Immature natural killer cell (primary cell): ENCODE data around the gene DOCK2. TPM values are rescaled to one million over a fixed set of nuclear protein-coding genes. Genes with fewer than 3 reads are reported as not detected.
A peak's percentile ranks its signal among the peaks of the same experiment; 100 is the strongest.
"Not testable (repeated sequence)": the region's sequence is repeated elsewhere in the genome, so short reads cannot be mapped to it uniquely, and the experiment has no call there.

ENCODE experiments used
- DNase-seq, 3 donors: peaks; one replicate each; pipeline ENCODE4 v3.0.0; 2022; ENCODE audit warnings: mixed read lengths in 1 of 3
- H3K27ac Mint-ChIP-seq, 6 donors: one replicate each; pipeline ENCODE4 v1.8.0; 2020; ENCODE audit warnings: mixed read lengths in 6 of 6, mild to moderate bottlenecking in 5 of 6, inconsistent platforms in 4 of 6, moderate library complexity in 3 of 6
- H3K27me3 Mint-ChIP-seq, 3 donors: one replicate each; pipeline ENCODE4 v1.8.0; 2020 to 2021; ENCODE audit warnings: low read depth in 3 of 3, mild to moderate bottlenecking in 3 of 3, mixed read lengths in 3 of 3, moderate library complexity in 3 of 3, inconsistent platforms in 1 of 3
- H3K36me3 Mint-ChIP-seq, 3 donors: one replicate each; pipeline ENCODE4 v1.8.0; 2020; ENCODE audit warnings: mixed read lengths in 3 of 3, inconsistent platforms in 2 of 3, mild to moderate bottlenecking in 2 of 3
- H3K4me1 Mint-ChIP-seq, 2 donors: one replicate each; pipeline ENCODE4 v1.8.0; 2020; ENCODE audit warnings: inconsistent platforms in 2 of 2, mild to moderate bottlenecking in 2 of 2, mixed read lengths in 2 of 2, moderate library complexity in 1 of 2
- H3K4me3 Mint-ChIP-seq, 5 donors: one replicate each; pipeline ENCODE4 v1.8.0; 2020; ENCODE audit warnings: mild to moderate bottlenecking in 5 of 5, mixed read lengths in 5 of 5, inconsistent platforms in 3 of 5, moderate library complexity in 3 of 5
- H3K9me3 Mint-ChIP-seq, 6 donors: one replicate each; pipeline ENCODE4 v1.8.0; 2020; ENCODE audit warnings: mild to moderate bottlenecking in 6 of 6, mixed read lengths in 6 of 6, inconsistent platforms in 4 of 6, moderate library complexity in 3 of 6
- polyA plus RNA-seq, 3 donors: library from polyadenylated mRNA; unstranded; fragments of 300-500 nt; fragmentation: Illumina TruSeq; gene quantifications; one replicate each; pipeline ENCODE4 v1.2.3, GENCODE V29; 2021

The DOCK2 gene
- 100 to 1,000 TPM in 1 of 3 donors, 10 to 100 TPM in 2; 42.4 to 121 (median 48.9) TPM for polyA plus RNA-seq

- DNase-seq, result peak; percentile 61 to 64 (median 64)
- Mint-ChIP-seq H3K4me1 (peaks cover 51 to 59% of the 10 kb centered on the region in 2 donors), H3K27me3 (peaks cover 0 to 2% (median 1%) of the 10 kb centered on the region in 3 donors), H3K36me3 (peaks cover 4 to 16% (median 14%) of the 10 kb centered on the region in 3 donors), H3K9me3 (no peaks in the 10 kb centered on the region), H3K27ac (peak within 1 kb of the TSS; percentile 87 to 94 (median 92)), H3K4me3 (peak within 1 kb of the TSS; percentile 92 to 96 (median 95))
Measured at GRCh38 chr5:169637085-169637548, at the start of gene DOCK2. Gene DOCK2, plus strand, starts transcription at chr5:169637275. Its CDS starts 52 bp downstream, at chr5:169637327.

- H3K27me3 Mint-ChIP-seq, result peaks cover 0 to 3% (median 1%) of the 10 kb centered on the region in 3 donors
- no peak overlapping the region for H3K27ac Mint-ChIP-seq
- H3K4me1 Mint-ChIP-seq, result peaks cover 4 to 9% of the 10 kb centered on the region in 2 donors
- no peak for DNase-seq
- H3K36me3 Mint-ChIP-seq, result peaks cover 28 to 56% (median 29%) of the 10 kb centered on the region in 3 donors
- no peaks in the 10 kb centered on the region for H3K9me3 Mint-ChIP-seq
- H3K4me3 Mint-ChIP-seq, result no peak overlapping the region
Measured at GRCh38 chr5:169590602-169591001, 46.5 kb upstream of the DOCK2 start.

GRCh38 chr5:169591636-169592035 is 45.4 kb upstream of the DOCK2 start:
- H3K27me3 Mint-ChIP-seq, result peaks cover 0 to 2% (median 1%) of the 10 kb centered on the region in 3 donors
- no peak overlapping the region for H3K27ac Mint-ChIP-seq
- H3K4me3 Mint-ChIP-seq, result no peak overlapping the region
- H3K36me3 Mint-ChIP-seq, result peaks cover 30 to 63% (median 31%) of the 10 kb centered on the region in 3 donors
- no peaks in the 10 kb centered on the region for H3K9me3 Mint-ChIP-seq
- no peak for DNase-seq
- no peaks in the 10 kb centered on the region for H3K4me1 Mint-ChIP-seq

- Mint-ChIP-seq H3K27ac (peak overlapping the region in 1 of 6 donors; percentile 23), H3K4me1 (no peaks in the 10 kb centered on the region), H3K9me3 (no peaks in the 10 kb centered on the region), H3K27me3 (peaks cover 0 to 2% (median 1%) of the 10 kb centered on the region in 3 donors), H3K4me3 (no peak overlapping the region), H3K36me3 (peaks cover 36 to 72% (median 38%) of the 10 kb centered on the region in 3 donors)
- DNase-seq, result no peak
Measured at GRCh38 chr5:169592937-169593650, 44.0 kb upstream of the DOCK2 start.

GRCh38 chr5:169595172-169595820 is 41.8 kb upstream of the DOCK2 start:
- no peak for DNase-seq
- Mint-ChIP-seq H3K4me1 (no peaks in the 10 kb centered on the region), H3K27ac (no peak overlapping the region), H3K36me3 (peaks cover 31 to 68% (median 40%) of the 10 kb centered on the region in 3 donors), H3K9me3 (no peaks in the 10 kb centered on the region), H3K4me3 (no peak overlapping the region), H3K27me3 (peaks cover 0 to 1% (median 0%) of the 10 kb centered on the region in 3 donors)

DNA sequence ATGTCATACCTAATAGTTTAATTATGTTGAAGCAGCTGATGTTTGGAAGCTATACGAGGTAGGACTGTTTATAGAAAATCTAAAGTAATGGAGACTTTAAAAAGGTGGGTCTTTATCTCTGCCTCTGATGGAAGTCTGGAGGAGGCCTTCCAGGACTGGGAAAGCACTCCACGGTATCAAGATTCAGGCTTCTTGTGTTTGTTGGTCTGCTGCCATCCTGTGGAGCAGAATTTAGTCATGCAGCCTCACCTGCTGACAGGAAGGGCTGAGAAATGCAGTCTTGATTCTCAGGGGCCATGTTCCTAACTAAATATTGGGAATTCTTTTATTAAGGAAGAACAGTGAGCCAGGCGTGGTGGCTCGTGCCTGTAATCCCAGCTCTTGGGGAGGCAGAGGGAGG is 37.6 kb upstream of the DOCK2 start:
- H3K27me3 Mint-ChIP-seq, result peaks cover 0 to 2% (median 0%) of the 10 kb centered on the region in 3 donors
- no peak overlapping the region for H3K27ac Mint-ChIP-seq
- no peak for DNase-seq
- peaks cover 27 to 56% (median 34%) of the 10 kb centered on the region in 3 donors for H3K36me3 Mint-ChIP-seq
- no peak overlapping the region for H3K4me3 Mint-ChIP-seq
- H3K9me3 Mint-ChIP-seq, result no peaks in the 10 kb centered on the region
- H3K4me1 Mint-ChIP-seq, result no peaks in the 10 kb centered on the region

- Mint-ChIP-seq H3K36me3 (peaks cover 25 to 34% (median 27%) of the 10 kb centered on the region in 3 donors), H3K27ac (no peak overlapping the region), H3K9me3 (no peaks in the 10 kb centered on the region), H3K27me3 (peaks cover 0 to 2% (median 0%) of the 10 kb centered on the region in 3 donors), H3K4me1 (no peaks in the 10 kb centered on the region), H3K4me3 (no peak overlapping the region)
- no peak for DNase-seq
Measured at GRCh38 chr5:169602535-169602934, 34.5 kb upstream of the DOCK2 start.

- Mint-ChIP-seq H3K4me3 (no peak overlapping the region), H3K27me3 (peaks cover 1 to 15% (median 6%) of the 10 kb centered on the region in 3 donors), H3K9me3 (peaks cover 0 to 8% (median 5%) of the 10 kb centered on the region in 6 donors), H3K36me3 (peaks cover 8 to 15% (median 15%) of the 10 kb centered on the region in 3 donors), H3K27ac (no peak overlapping the region), H3K4me1 (no peaks in the 10 kb centered on the region)
- DNase-seq, result no peak
Measured at GRCh38 chr5:169606279-169606678, 30.8 kb upstream of the DOCK2 start.

DNA sequence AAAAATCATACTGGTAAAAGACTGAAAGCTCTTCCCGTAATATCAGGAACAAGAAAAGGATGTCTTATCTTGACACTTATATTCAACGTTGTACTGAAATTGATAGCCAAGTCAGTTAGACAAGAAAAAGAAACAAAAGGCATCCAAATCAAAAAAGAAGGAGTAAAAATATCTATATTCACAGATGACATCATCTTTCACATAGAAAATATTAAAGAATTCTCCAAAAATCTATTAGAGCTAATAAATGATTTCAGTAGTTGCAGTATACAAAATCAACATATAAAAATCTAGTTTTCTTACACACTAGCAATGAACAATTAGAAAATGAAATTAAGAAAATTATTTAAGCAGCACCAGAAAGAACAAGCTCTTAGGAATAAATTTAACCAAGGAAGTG is 29.2 kb upstream of the DOCK2 start:
- Mint-ChIP-seq H3K9me3 (peaks cover 0 to 17% (median 6%) of the 10 kb centered on the region in 6 donors), H3K4me3 (no peak overlapping the region), H3K27me3 (peaks cover 2 to 27% (median 6%) of the 10 kb centered on the region in 3 donors), H3K27ac (no peak overlapping the region), H3K4me1 (no peaks in the 10 kb centered on the region), H3K36me3 (peaks cover 4 to 11% (median 5%) of the 10 kb centered on the region in 3 donors)
- no peak for DNase-seq

GRCh38 chr5:169609716-169610115 is 27.4 kb upstream of the DOCK2 start:
- Mint-ChIP-seq H3K27me3 (peaks cover 4 to 29% (median 9%) of the 10 kb centered on the region in 3 donors), H3K27ac (no peak overlapping the region), H3K36me3 (peaks cover 0 to 7% (median 0%) of the 10 kb centered on the region in 3 donors), H3K4me3 (no peak overlapping the region), H3K4me1 (no peaks in the 10 kb centered on the region), H3K9me3 (peaks cover 0 to 17% (median 7%) of the 10 kb centered on the region in 6 donors)
- no peak for DNase-seq

DNA sequence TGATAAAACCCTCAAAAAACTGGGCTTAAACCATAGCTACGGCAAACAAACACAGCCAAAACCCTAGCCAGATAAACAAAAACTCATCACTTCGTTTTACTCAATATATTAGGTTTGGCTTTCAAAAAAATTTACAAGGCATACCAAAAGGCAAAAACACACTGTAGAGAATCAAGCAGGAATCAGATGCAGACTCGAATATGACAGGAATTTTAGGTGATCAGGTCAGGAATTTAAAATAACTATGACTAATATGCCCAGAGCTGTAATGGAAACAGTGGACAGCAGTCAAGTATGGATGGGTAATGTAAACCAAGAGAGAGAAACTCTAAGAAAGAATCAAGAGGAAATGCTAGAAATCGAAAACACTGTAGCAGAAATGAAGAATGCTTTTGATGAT is 26.5 kb upstream of the DOCK2 start:
- Mint-ChIP-seq H3K27ac (no peak overlapping the region), H3K4me3 (no peak overlapping the region), H3K27me3 (peaks cover 4 to 32% (median 9%) of the 10 kb centered on the region in 3 donors), H3K36me3 (peaks cover 0 to 5% (median 0%) of the 10 kb centered on the region in 3 donors), H3K4me1 (no peaks in the 10 kb centered on the region), H3K9me3 (peaks cover 0 to 17% (median 7%) of the 10 kb centered on the region in 6 donors)
- no peak for DNase-seq

GRCh38 chr5:169615561-169615960 is 21.5 kb upstream of the DOCK2 start:
- no peak for DNase-seq
- H3K9me3 Mint-ChIP-seq, result peaks cover 0 to 15% (median 6%) of the 10 kb centered on the region in 6 donors
- H3K27ac Mint-ChIP-seq, result no peak overlapping the region
- H3K4me1 Mint-ChIP-seq, result no peaks in the 10 kb centered on the region
- no peak overlapping the region for H3K4me3 Mint-ChIP-seq
- H3K27me3 Mint-ChIP-seq, result peaks cover 7 to 28% (median 11%) of the 10 kb centered on the region in 3 donors
- H3K36me3 Mint-ChIP-seq, result no peaks in the 10 kb centered on the region

DNA sequence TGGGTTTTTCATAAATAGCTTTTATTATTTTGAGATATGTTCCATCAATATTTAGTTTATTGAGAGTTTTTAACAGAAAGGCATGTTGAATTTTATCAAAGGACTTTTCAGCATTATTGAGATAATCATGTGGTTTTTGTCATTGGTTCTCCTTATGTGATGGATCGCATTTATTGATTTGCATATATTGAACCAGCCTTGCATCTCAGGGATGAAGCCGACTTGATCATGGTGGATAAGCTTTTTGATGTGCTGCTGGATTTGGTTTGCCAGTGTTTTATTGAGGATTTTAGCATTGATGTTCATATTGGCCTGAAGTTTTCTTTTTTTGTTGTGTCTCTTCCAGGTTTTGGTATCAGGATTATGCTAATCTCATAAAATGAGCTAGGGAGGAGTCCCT is 12.8 kb upstream of the DOCK2 start:
- not testable (repeated sequence) for H3K27ac Mint-ChIP-seq, H3K9me3 Mint-ChIP-seq, H3K36me3 Mint-ChIP-seq, H3K27me3 Mint-ChIP-seq, H3K4me1 Mint-ChIP-seq, H3K4me3 Mint-ChIP-seq, DNase-seq

- Mint-ChIP-seq H3K9me3 (no peaks in the 10 kb centered on the region), H3K27ac (no peak overlapping the region), H3K4me1 (no peaks in the 10 kb centered on the region), H3K36me3 (no peaks in the 10 kb centered on the region), H3K4me3 (no peak overlapping the region), H3K27me3 (peaks cover 4 to 7% (median 4%) of the 10 kb centered on the region in 3 donors)
- DNase-seq, result no peak
Measured at GRCh38 chr5:169626779-169627178, 10.3 kb upstream of the DOCK2 start.
